ENCODE data around the gene RHBDL2. TPM values are rescaled to one million over a fixed set of nuclear protein-coding genes. Genes with fewer than 3 reads are reported as not detected.

RHBDL2 gene
- total and polyA plus RNA-seq, 2 of the 13 experiments (the other 11 are each of a cell fraction or from before 2014, with no cell fraction given) = 3.3 to 5.4 TPM

DNA sequence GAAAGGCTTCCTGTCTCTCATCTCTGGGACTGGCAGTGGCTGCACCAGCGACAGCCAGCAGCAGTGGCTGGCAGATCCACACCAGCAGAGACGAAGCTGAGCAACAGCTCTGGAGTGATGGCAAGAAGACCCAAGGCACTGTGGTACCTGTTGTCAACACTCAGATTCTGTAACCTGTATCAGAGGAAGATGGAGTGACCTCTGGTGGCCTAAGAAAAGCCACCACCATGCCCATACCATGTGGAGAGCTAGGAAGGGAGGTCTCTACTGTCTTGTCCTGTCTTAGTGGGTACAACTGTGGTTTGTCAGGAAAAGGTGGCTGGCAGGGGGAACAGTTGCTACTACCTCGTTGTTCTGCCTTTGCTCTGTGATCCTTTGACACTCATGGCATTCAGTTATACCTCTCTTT is 22.5 kb upstream of the RHBDL2 start (continued):
- TF ChIP-seq, protein P1, sequence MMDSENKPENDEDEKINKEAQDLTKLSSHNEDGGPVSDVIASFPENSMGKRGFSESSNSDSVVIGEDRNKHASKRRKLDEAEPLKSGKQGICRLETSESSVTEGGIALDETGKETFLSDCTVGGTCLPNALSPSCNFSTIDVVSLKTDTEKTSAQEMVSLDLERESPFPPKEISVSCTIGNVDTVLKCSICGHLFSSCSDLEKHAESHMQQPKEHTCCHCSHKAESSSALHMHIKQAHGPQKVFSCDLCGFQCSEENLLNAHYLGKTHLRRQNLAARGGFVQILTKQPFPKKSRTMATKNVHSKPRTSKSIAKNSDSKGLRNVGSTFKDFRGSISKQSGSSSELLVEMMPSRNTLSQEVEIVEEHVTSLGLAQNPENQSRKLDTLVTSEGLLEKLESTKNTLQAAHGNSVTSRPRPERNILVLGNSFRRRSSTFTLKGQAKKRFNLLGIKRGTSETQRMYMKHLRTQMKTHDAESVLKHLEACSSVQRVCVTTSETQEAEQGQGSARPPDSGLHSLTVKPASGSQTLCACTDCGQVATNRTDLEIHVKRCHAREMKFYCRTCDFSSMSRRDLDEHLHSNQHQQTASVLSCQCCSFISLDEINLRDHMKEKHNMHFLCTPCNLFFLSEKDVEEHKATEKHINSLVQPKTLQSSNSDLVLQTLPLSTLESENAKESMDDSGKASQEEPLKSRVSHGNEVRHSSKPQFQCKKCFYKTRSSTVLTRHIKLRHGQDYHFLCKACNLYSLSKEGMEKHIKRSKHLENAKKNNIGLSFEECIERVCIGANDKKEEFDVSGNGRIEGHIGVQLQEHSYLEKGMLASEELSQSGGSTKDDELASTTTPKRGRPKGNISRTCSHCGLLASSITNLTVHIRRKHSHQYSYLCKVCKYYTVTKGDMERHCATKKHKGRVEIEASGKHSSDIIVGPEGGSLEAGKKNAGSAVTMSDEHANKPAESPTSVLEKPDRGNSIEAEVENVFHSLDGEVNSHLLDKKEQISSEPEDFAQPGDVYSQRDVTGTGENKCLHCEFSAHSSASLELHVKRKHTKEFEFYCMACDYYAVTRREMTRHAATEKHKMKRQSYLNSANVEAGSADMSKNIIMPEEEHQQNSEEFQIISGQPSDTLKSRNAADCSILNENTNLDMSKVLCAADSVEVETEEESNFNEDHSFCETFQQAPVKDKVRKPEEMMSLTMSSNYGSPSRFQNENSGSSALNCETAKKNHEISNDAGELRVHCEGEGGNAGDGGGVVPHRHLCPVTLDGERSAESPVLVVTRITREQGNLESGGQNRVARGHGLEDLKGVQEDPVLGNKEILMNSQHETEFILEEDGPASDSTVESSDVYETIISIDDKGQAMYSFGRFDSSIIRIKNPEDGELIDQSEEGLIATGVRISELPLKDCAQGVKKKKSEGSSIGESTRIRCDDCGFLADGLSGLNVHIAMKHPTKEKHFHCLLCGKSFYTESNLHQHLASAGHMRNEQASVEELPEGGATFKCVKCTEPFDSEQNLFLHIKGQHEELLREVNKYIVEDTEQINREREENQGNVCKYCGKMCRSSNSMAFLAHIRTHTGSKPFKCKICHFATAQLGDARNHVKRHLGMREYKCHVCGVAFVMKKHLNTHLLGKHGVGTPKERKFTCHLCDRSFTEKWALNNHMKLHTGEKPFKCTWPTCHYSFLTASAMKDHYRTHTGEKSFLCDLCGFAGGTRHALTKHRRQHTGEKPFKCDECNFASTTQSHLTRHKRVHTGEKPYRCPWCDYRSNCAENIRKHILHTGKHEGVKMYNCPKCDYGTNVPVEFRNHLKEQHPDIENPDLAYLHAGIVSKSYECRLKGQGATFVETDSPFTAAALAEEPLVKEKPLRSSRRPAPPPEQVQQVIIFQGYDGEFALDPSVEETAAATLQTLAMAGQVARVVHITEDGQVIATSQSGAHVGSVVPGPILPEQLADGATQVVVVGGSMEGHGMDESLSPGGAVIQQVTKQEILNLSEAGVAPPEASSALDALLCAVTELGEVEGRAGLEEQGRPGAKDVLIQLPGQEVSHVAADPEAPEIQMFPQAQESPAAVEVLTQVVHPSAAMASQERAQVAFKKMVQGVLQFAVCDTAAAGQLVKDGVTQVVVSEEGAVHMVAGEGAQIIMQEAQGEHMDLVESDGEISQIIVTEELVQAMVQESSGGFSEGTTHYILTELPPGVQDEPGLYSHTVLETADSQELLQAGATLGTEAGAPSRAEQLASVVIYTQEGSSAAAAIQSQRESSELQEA (CRISPR knock-in tag; IDR thresholded peaks at IDR 0.05; ENCODE audit: not compliant biosample characterization) = no peak
- TF ChIP-seq ZNF891 (CRISPR knock-in tag; IDR thresholded peaks at IDR 0.05) = no peak
- TF ChIP-seq ZSCAN5A (CRISPR knock-in tag; IDR thresholded peaks at IDR 0.05; ENCODE audit: borderline replicate concordance) = no peak
- no peak for TF ChIP-seq BCL6 (CRISPR knock-in tag; IDR thresholded peaks at IDR 0.05)
- no peak for TF ChIP-seq SOX6 (IDR thresholded peaks at IDR 0.05)
- 0 out of 2 replicates have a peak, but pooled peaks have one; percentile 20 for TF ChIP-seq SOX6 (CRISPR knock-in tag; IDR thresholded peaks at IDR 0.05)
- TF ChIP-seq, protein P2, sequence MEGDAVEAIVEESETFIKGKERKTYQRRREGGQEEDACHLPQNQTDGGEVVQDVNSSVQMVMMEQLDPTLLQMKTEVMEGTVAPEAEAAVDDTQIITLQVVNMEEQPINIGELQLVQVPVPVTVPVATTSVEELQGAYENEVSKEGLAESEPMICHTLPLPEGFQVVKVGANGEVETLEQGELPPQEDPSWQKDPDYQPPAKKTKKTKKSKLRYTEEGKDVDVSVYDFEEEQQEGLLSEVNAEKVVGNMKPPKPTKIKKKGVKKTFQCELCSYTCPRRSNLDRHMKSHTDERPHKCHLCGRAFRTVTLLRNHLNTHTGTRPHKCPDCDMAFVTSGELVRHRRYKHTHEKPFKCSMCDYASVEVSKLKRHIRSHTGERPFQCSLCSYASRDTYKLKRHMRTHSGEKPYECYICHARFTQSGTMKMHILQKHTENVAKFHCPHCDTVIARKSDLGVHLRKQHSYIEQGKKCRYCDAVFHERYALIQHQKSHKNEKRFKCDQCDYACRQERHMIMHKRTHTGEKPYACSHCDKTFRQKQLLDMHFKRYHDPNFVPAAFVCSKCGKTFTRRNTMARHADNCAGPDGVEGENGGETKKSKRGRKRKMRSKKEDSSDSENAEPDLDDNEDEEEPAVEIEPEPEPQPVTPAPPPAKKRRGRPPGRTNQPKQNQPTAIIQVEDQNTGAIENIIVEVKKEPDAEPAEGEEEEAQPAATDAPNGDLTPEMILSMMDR (CRISPR knock-in tag; IDR thresholded peaks at IDR 0.05) = peak; percentile 77
- no peak for TF ChIP-seq KLF13 (CRISPR knock-in tag; IDR thresholded peaks at IDR 0.05)
- TF ChIP-seq ATRX (CRISPR knock-in tag; IDR thresholded peaks at IDR 0.05; ENCODE audit: borderline replicate concordance) = no peak
- no peak for TF ChIP-seq NPAS2 (CRISPR knock-in tag; IDR thresholded peaks at IDR 0.05; ENCODE audit: borderline replicate concordance)
- TF ChIP-seq YEATS2 (CRISPR knock-in tag; IDR thresholded peaks at IDR 0.05; ENCODE audit: borderline replicate concordance) = no peak
- peak; percentile 63 for TF ChIP-seq RAD21 (CRISPR knock-in tag; IDR thresholded peaks at IDR 0.05)
- TF ChIP-seq ZMYM3 (CRISPR knock-in tag; IDR thresholded peaks at IDR 0.05) = peak; percentile 88
- peak; percentile 55; the same call in 1 of the 2 replicates for TF ChIP-seq ZBTB38 (CRISPR knock-in tag; IDR thresholded peaks at IDR 0.05)
- no peak for TF ChIP-seq FOXA1 (IDR thresholded peaks at IDR 0.05)
- TF ChIP-seq FOXA1 (CRISPR knock-in tag; IDR thresholded peaks at IDR 0.05) = peak; percentile 46; the same call in 1 of the 2 replicates
- TF ChIP-seq ADNP (CRISPR knock-in tag; IDR thresholded peaks at IDR 0.05) = 0 out of 2 replicates have a peak, but pooled peaks have one; percentile 57
- TF ChIP-seq FOXA3 (CRISPR knock-in tag; IDR thresholded peaks at IDR 0.05) = peak; percentile 17; the same call in 1 of the 2 replicates
- no peak for TF ChIP-seq ATF5 (CRISPR knock-in tag; IDR thresholded peaks at IDR 0.05; ENCODE audit: low read depth)
